ENCODE data around the gene KRT74.

DNA sequence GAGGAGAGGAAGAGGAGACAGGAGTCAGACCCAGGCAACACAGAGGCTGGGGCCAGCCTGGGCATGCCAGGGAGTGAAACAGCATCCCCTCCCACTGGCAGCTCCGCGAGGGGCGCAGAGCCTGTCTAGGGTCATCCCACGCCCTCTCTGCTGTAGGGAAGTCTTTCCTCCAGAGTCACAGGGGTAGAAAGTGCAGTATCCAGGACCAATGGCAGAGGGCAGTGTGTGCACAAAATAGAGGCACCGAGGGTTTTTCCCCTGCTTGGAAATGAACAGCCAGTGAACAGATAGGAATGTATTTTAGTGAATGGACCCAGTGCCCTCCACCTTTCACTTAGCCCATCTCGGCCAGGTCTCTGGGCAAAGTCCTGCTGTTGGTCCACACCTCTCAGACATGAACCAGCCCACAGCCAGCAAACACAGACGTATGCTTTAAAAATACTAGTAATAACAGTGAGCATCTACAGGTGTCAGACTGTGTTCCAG is 9.4 kb upstream of the KRT74 start:
- TF ChIP-seq, protein P1, sequence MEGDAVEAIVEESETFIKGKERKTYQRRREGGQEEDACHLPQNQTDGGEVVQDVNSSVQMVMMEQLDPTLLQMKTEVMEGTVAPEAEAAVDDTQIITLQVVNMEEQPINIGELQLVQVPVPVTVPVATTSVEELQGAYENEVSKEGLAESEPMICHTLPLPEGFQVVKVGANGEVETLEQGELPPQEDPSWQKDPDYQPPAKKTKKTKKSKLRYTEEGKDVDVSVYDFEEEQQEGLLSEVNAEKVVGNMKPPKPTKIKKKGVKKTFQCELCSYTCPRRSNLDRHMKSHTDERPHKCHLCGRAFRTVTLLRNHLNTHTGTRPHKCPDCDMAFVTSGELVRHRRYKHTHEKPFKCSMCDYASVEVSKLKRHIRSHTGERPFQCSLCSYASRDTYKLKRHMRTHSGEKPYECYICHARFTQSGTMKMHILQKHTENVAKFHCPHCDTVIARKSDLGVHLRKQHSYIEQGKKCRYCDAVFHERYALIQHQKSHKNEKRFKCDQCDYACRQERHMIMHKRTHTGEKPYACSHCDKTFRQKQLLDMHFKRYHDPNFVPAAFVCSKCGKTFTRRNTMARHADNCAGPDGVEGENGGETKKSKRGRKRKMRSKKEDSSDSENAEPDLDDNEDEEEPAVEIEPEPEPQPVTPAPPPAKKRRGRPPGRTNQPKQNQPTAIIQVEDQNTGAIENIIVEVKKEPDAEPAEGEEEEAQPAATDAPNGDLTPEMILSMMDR (IDR thresholded peaks at IDR 0.05), result peak; percentile 66 to 78 (median 70)
- TF ChIP-seq POLR2A (IDR thresholded peaks at IDR 0.05), result no peak
